Measurements from ENCODE around the gene ARPC1A. TPM values are rescaled to one million over a fixed set of nuclear protein-coding genes. Genes with fewer than 3 reads are reported as not detected.

The ARPC1A gene
- total RNA-seq, 1 donor from 2014 or later: 51.6 TPM

- DNase-seq: no peak
- Mint-ChIP-seq H3K4me1 (no peaks in the 10 kb centered on the region), H3K9me3 (no peaks in the 10 kb centered on the region), H3K27ac (no peak overlapping the region), H3K4me3 (no peak overlapping the region), H3K27me3 (no peaks in the 10 kb centered on the region), H3K36me3 (ENCODE audit: low read depth) (no peaks in the 10 kb centered on the region)
- POLR2A ChIA-PET: no interaction called here
- CTCF ChIA-PET: no interaction called here
- intact Hi-C loops (cut with micrococcal nuclease): no loop called here
- TF ChIP-seq, protein P1, sequence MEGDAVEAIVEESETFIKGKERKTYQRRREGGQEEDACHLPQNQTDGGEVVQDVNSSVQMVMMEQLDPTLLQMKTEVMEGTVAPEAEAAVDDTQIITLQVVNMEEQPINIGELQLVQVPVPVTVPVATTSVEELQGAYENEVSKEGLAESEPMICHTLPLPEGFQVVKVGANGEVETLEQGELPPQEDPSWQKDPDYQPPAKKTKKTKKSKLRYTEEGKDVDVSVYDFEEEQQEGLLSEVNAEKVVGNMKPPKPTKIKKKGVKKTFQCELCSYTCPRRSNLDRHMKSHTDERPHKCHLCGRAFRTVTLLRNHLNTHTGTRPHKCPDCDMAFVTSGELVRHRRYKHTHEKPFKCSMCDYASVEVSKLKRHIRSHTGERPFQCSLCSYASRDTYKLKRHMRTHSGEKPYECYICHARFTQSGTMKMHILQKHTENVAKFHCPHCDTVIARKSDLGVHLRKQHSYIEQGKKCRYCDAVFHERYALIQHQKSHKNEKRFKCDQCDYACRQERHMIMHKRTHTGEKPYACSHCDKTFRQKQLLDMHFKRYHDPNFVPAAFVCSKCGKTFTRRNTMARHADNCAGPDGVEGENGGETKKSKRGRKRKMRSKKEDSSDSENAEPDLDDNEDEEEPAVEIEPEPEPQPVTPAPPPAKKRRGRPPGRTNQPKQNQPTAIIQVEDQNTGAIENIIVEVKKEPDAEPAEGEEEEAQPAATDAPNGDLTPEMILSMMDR (IDR thresholded peaks at IDR 0.05): no peak
- ATAC-seq (ENCODE audit: low read depth): no peak
Measured at GRCh38 chr7:99301496-99301895, 24.2 kb upstream of the ARPC1A start.

DNA sequence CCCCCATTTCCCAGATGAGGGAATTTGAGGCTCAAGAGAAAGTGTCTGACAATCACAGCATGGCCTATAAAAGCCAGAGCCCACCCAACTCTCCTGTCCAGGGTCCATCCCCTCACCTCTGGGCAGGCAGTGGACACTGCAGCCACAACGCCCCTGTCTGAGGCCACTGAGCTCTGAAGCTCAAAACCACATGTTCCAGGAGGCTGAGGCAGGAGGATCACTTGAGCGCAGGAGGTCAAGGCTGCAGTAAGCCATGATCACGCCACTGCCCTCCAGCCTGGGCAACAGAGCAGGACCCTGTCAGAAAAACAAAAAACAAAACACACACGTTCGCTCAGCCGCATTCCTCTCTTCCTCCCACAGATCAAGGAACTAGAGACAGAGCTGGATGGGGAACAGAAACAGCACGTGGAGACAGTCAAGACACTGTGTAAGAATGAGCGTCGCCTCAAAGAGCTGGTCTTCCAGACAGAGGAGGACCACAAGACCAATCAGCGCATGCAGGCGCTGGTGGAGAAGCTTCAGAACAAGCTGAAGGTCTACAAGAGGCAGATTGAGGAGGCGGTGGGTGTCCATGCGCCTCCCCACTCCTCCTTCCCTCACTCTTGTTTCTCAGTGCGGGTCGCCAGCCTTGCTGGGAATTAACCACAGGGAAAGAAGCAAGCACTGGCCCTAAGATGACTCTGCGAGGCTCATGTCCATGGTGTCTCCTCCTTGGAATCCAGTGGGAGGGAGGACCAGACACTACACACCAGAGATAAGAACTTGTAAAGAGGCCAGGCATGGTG is 20.0 kb upstream of the ARPC1A start:
- TF ChIP-seq, protein P1 (IDR thresholded peaks at IDR 0.05): no peak
- Mint-ChIP-seq H3K9me3 (peaks cover 2% of the 10 kb centered on the region), H3K4me3 (no peak overlapping the region), H3K4me1 (no peaks in the 10 kb centered on the region), H3K27me3 (peaks cover 3% of the 10 kb centered on the region), H3K36me3 (ENCODE audit: low read depth) (no peaks in the 10 kb centered on the region), H3K27ac (no peak overlapping the region)
- POLR2A ChIA-PET: interaction anchor here (0.6 to 1.2 kb wide), 2 partner anchors 19 to 266 kb away, joined by 4 read pairs; no protein-coding TSS in a partner anchor
- ATAC-seq (ENCODE audit: low read depth) (no peak), DNase-seq (no peak)
- CTCF ChIA-PET: no interaction called here
- intact Hi-C loops (cut with micrococcal nuclease): no loop called here

DNA sequence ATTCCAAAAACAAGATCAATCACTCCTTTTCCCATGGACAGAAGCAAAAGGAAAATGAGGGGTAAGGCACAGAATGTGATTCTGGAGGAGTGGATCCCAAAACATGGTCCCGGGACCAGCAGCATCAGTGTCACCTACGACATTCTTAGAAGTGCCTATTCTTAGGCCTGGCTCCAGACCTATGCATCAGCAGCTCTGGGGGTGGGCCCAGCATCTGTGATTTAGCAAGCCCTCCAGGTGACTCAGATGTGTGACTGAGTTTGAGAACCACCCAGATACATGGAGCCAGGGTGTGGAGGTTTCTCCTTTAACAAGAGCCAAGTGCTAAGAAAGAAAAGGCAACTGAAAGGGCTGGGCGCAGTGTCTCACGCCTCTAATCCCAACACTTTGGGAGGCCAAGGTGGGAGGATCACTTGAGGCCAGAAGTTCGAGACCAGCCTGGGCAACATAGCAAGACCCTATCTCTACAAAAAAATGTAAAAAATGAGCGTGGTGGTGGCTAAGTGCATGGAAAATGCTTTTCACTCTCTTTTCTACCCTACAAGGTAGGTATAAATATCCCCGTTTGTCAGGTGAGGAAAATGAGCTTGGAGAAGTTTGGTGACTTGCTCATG is 17.1 kb upstream of the ARPC1A start:
- no peak for ATAC-seq (ENCODE audit: low read depth)
- peaks cover 2% of the 10 kb centered on the region for H3K4me1 Mint-ChIP-seq
- peaks cover 2% of the 10 kb centered on the region for H3K9me3 Mint-ChIP-seq
- no peak overlapping the region for H3K27ac Mint-ChIP-seq
- no peak overlapping the region for H3K4me3 Mint-ChIP-seq
- TF ChIP-seq, protein P1 (IDR thresholded peaks at IDR 0.05): no peak
- no peaks in the 10 kb centered on the region for H3K36me3 Mint-ChIP-seq (ENCODE audit: low read depth)
- intact Hi-C loops (cut with micrococcal nuclease): no loop called here
- no peak for DNase-seq
- peaks cover 3% of the 10 kb centered on the region for H3K27me3 Mint-ChIP-seq
- ChIA-PET POLR2A (no interaction called here), CTCF (no interaction called here)

- no peak overlapping the region for H3K4me3 Mint-ChIP-seq
- intact Hi-C loops (cut with micrococcal nuclease): no loop called here
- POLR2A ChIA-PET: no interaction called here
- peaks cover 3% of the 10 kb centered on the region for H3K27me3 Mint-ChIP-seq
- DNase-seq (no peak), ATAC-seq (ENCODE audit: low read depth) (no peak)
- CTCF ChIA-PET: interaction anchor here (6.2 kb wide), 1 partner anchor 269 kb away, joined by 42 read pairs; no protein-coding TSS in a partner anchor
- H3K36me3 Mint-ChIP-seq (ENCODE audit: low read depth): no peaks in the 10 kb centered on the region
- H3K27ac Mint-ChIP-seq: no peak overlapping the region
- peaks cover 2% of the 10 kb centered on the region for H3K9me3 Mint-ChIP-seq
- peaks cover 2% of the 10 kb centered on the region for H3K4me1 Mint-ChIP-seq
- TF ChIP-seq, protein P1 (IDR thresholded peaks at IDR 0.05): no peak
Measured at GRCh38 chr7:99309111-99309510, 16.6 kb upstream of the ARPC1A start.

GRCh38 chr7:99310004-99310403 is 15.7 kb upstream of the ARPC1A start:
- CTCF ChIA-PET: interaction anchor here (6.2 kb wide), 1 partner anchor 270 kb away, joined by 42 read pairs; no protein-coding TSS in a partner anchor
- Mint-ChIP-seq H3K27ac (no peak overlapping the region), H3K4me3 (no peak overlapping the region), H3K9me3 (peaks cover 2% of the 10 kb centered on the region), H3K4me1 (peaks cover 2% of the 10 kb centered on the region), H3K36me3 (ENCODE audit: low read depth) (no peaks in the 10 kb centered on the region), H3K27me3 (peaks cover 3% of the 10 kb centered on the region)
- intact Hi-C loops (cut with micrococcal nuclease): no loop called here
- POLR2A ChIA-PET: interaction anchor here (0.5 kb wide), 1 partner anchor 216 kb away, joined by 5 read pairs; no protein-coding TSS in a partner anchor
- no peak for DNase-seq
- ATAC-seq (ENCODE audit: low read depth): no peak
- TF ChIP-seq, protein P1 (IDR thresholded peaks at IDR 0.05): no peak

All from activated B cell treated with CpG ODN at 0.5 μM for 24 hours (primary cell).